ENCODE measurements around the gene CENPX.
A peak's percentile ranks its signal among the peaks of the same experiment; 100 is the strongest.
"Not testable (repeated sequence)": the region's sequence is repeated elsewhere in the genome, so short reads cannot be mapped to it uniquely, and the experiment has no call there.

The CENPX gene

GRCh38 chr17:81983639-81984373 is 38.9 kb downstream of the CENPX start:
- Mint-ChIP-seq H3K4me3 (no peak overlapping the region), H3K9me3 (ENCODE audit: low read depth) (no peaks in the 10 kb centered on the region), H3K27me3 (no peaks in the 10 kb centered on the region), H3K4me1 (ENCODE audit: low read depth) (peaks cover 25% of the 10 kb centered on the region), H3K36me3 (peaks cover 7% of the 10 kb centered on the region), H3K27ac (no peak overlapping the region)

GRCh38 chr17:81983011-81983638 is 39.6 kb downstream of the CENPX start:
- no peak overlapping the region for H3K4me3 Mint-ChIP-seq
- H3K36me3 Mint-ChIP-seq: peaks cover 7% of the 10 kb centered on the region
- H3K9me3 Mint-ChIP-seq (ENCODE audit: low read depth): no peaks in the 10 kb centered on the region
- H3K27me3 Mint-ChIP-seq: no peaks in the 10 kb centered on the region
- peaks cover 30% of the 10 kb centered on the region for H3K4me1 Mint-ChIP-seq (ENCODE audit: low read depth)
- no peak overlapping the region for H3K27ac Mint-ChIP-seq

GRCh38 chr17:81981511-81981910 is 41.2 kb downstream of the CENPX start:
- not testable (repeated sequence) for H3K9me3 Mint-ChIP-seq (ENCODE audit: low read depth); H3K27me3 Mint-ChIP-seq; H3K27ac Mint-ChIP-seq; H3K36me3 Mint-ChIP-seq; H3K4me3 Mint-ChIP-seq
- peaks cover 35% of the 10 kb centered on the region for H3K4me1 Mint-ChIP-seq (ENCODE audit: low read depth)

GRCh38 chr17:81980707-81981343 is 41.9 kb downstream of the CENPX start:
- H3K27ac Mint-ChIP-seq: no peak overlapping the region
- no peak overlapping the region for H3K4me3 Mint-ChIP-seq
- no peaks in the 10 kb centered on the region for H3K9me3 Mint-ChIP-seq (ENCODE audit: low read depth)
- peaks cover 42% of the 10 kb centered on the region for H3K4me1 Mint-ChIP-seq (ENCODE audit: low read depth)
- H3K36me3 Mint-ChIP-seq: peaks cover 7% of the 10 kb centered on the region
- no peaks in the 10 kb centered on the region for H3K27me3 Mint-ChIP-seq

GRCh38 chr17:81980122-81980521 is 42.6 kb downstream of the CENPX start:
- Mint-ChIP-seq H3K27ac (no peak overlapping the region), H3K27me3 (no peaks in the 10 kb centered on the region), H3K4me3 (peak overlapping the region; percentile 75), H3K4me1 (ENCODE audit: low read depth) (peaks cover 42% of the 10 kb centered on the region), H3K36me3 (peaks cover 7% of the 10 kb centered on the region), H3K9me3 (ENCODE audit: low read depth) (no peaks in the 10 kb centered on the region)

GRCh38 chr17:81978524-81979298 is 44.0 kb downstream of the CENPX start:
- peak overlapping the region; percentile 75 for H3K4me3 Mint-ChIP-seq
- no peaks in the 10 kb centered on the region for H3K9me3 Mint-ChIP-seq (ENCODE audit: low read depth)
- no peaks in the 10 kb centered on the region for H3K27me3 Mint-ChIP-seq
- H3K4me1 Mint-ChIP-seq (ENCODE audit: low read depth): peaks cover 39% of the 10 kb centered on the region
- H3K36me3 Mint-ChIP-seq: peaks cover 4% of the 10 kb centered on the region
- H3K27ac Mint-ChIP-seq: peak overlapping the region; percentile 46

- Mint-ChIP-seq H3K27ac (peak within 1 kb of the TSS; percentile 98), H3K9me3 (ENCODE audit: low read depth) (no peaks in the 10 kb centered on the region), H3K4me1 (ENCODE audit: low read depth) (peaks cover 36% of the 10 kb centered on the region), H3K27me3 (no peaks in the 10 kb centered on the region), H3K4me3 (peak within 1 kb of the TSS; percentile 96), H3K36me3 (peaks cover 4% of the 10 kb centered on the region)
Observed at GRCh38 chr17:81977211-81977808, 45.4 kb downstream of the CENPX start, which contains the start of gene ASPSCR1. ASPSCR1 (plus strand) TSS chr17:81977629; CDS start chr17:81977647, 18 bp downstream.

- H3K36me3 Mint-ChIP-seq: peaks cover 4% of the 10 kb centered on the region
- no peaks in the 10 kb centered on the region for H3K27me3 Mint-ChIP-seq
- peak overlapping the region; percentile 96 for H3K4me3 Mint-ChIP-seq
- H3K9me3 Mint-ChIP-seq (ENCODE audit: low read depth): no peaks in the 10 kb centered on the region
- peaks cover 34% of the 10 kb centered on the region for H3K4me1 Mint-ChIP-seq (ENCODE audit: low read depth)
- peak overlapping the region; percentile 98 for H3K27ac Mint-ChIP-seq
Observed at GRCh38 chr17:81976332-81977210, 46.1 kb downstream of the CENPX start.

GRCh38 chr17:81973432-81973831 is 49.2 kb downstream of the CENPX start:
- H3K27ac Mint-ChIP-seq: no peak overlapping the region
- H3K4me3 Mint-ChIP-seq: no peak overlapping the region
- H3K9me3 Mint-ChIP-seq (ENCODE audit: low read depth): no peaks in the 10 kb centered on the region
- H3K4me1 Mint-ChIP-seq (ENCODE audit: low read depth): peaks cover 24% of the 10 kb centered on the region
- H3K27me3 Mint-ChIP-seq: no peaks in the 10 kb centered on the region
- no peaks in the 10 kb centered on the region for H3K36me3 Mint-ChIP-seq

- no peaks in the 10 kb centered on the region for H3K36me3 Mint-ChIP-seq
- H3K9me3 Mint-ChIP-seq (ENCODE audit: low read depth): no peaks in the 10 kb centered on the region
- no peak overlapping the region for H3K27ac Mint-ChIP-seq
- no peaks in the 10 kb centered on the region for H3K27me3 Mint-ChIP-seq
- no peak overlapping the region for H3K4me3 Mint-ChIP-seq
- H3K4me1 Mint-ChIP-seq (ENCODE audit: low read depth): peaks cover 19% of the 10 kb centered on the region
Observed at GRCh38 chr17:81968850-81969812, 53.5 kb downstream of the CENPX start.

Measured in activated naive CD8-positive, alpha-beta T cell (primary cell).